IPS-20b (cell line): ENCODE data around the gene GCFC2.

ENCODE experiments used
- H3K27ac ChIP-seq: one replicate; pipeline ENCODE4 v1.5.1; 2013; ENCODE audit warnings: low read length
- H3K27me3 ChIP-seq: 2 replicates; pipeline ENCODE4 v1.6.1; 2013; ENCODE audit warnings: mild to moderate bottlenecking, low read length, inconsistent platforms; ENCODE audit not compliant: insufficient read depth
- H3K36me3 ChIP-seq: 2 replicates; pipeline ENCODE4 v1.6.1; 2013; ENCODE audit warnings: low read depth, mild to moderate bottlenecking, inconsistent platforms, low read length, moderate library complexity; ENCODE audit not compliant: insufficient read depth
- H3K4me1 ChIP-seq: 2 replicates; pipeline ENCODE4 v1.6.1; 2013; ENCODE audit warnings: mild to moderate bottlenecking, control low read depth, inconsistent platforms, low read length, moderate library complexity; ENCODE audit not compliant: insufficient read depth
- H3K4me3 ChIP-seq: 2 replicates; pipeline ENCODE4 v1.5.1; 2013; ENCODE audit warnings: mild to moderate bottlenecking, low read length, inconsistent platforms
- H3K9ac ChIP-seq: 2 replicates; pipeline ENCODE4 v1.6.1; 2013; ENCODE audit warnings: low read depth, mild to moderate bottlenecking, inconsistent platforms, low read length, moderate library complexity
- H3K9me3 ChIP-seq: 2 replicates; pipeline ENCODE4 v1.6.1; 2013; ENCODE audit warnings: mild to moderate bottlenecking, low read depth, low read length, inconsistent platforms; ENCODE audit not compliant: insufficient read depth

GCFC2 gene

GRCh38 chr2:75710577-75711253, at the start of gene GCFC2:
GCFC2 (minus strand) TSS chr2:75710915; CDS start chr2:75710855, 60 bp downstream.
- Histone ChIP-seq H3K4me1 (peaks cover 4% of the 10 kb centered on the region; the same call in 1 of the 2 replicates), H3K27ac (peak within 1 kb of the TSS; percentile 70), H3K27me3 (no peaks in the 10 kb centered on the region), H3K4me3 (peak within 1 kb of the TSS; percentile 83), H3K9me3 (no peaks in the 10 kb centered on the region), H3K9ac (peak within 1 kb of the TSS; percentile 84), H3K36me3 (peaks cover 10% of the 10 kb centered on the region)

GRCh38 chr2:75752828-75753227, 42.1 kb upstream of the GCFC2 start:
- Histone ChIP-seq H3K4me3 (no peak overlapping the region), H3K9ac (no peak overlapping the region), H3K4me1 (peaks cover 9% of the 10 kb centered on the region; the same call in 1 of the 2 replicates), H3K9me3 (no peaks in the 10 kb centered on the region), H3K27me3 (no peaks in the 10 kb centered on the region), H3K27ac (no peak overlapping the region), H3K36me3 (no peaks in the 10 kb centered on the region)

- Histone ChIP-seq H3K27me3 (no peaks in the 10 kb centered on the region), H3K9ac (no peak overlapping the region), H3K9me3 (no peaks in the 10 kb centered on the region), H3K4me3 (no peak overlapping the region), H3K4me1 (peaks cover 9% of the 10 kb centered on the region; the same call in 1 of the 2 replicates), H3K27ac (no peak overlapping the region), H3K36me3 (no peaks in the 10 kb centered on the region)
Observed at GRCh38 chr2:75751824-75752468, 41.2 kb upstream of the GCFC2 start.

- Histone ChIP-seq H3K36me3 (no peaks in the 10 kb centered on the region), H3K9me3 (no peaks in the 10 kb centered on the region), H3K4me1 (peaks cover 9% of the 10 kb centered on the region; the same call in 1 of the 2 replicates), H3K27ac (no peak overlapping the region), H3K4me3 (no peak overlapping the region), H3K27me3 (no peaks in the 10 kb centered on the region), H3K9ac (no peak overlapping the region)
Observed at GRCh38 chr2:75751360-75751759, 40.6 kb upstream of the GCFC2 start.

GRCh38 chr2:75737961-75738360, 27.2 kb upstream of the GCFC2 start:
- no peak overlapping the region for H3K27ac ChIP-seq
- no peak overlapping the region for H3K4me3 ChIP-seq
- H3K36me3 ChIP-seq, result no peaks in the 10 kb centered on the region
- H3K9ac ChIP-seq, result no peak overlapping the region
- no peaks in the 10 kb centered on the region for H3K4me1 ChIP-seq
- H3K27me3 ChIP-seq, result no peaks in the 10 kb centered on the region
- H3K9me3 ChIP-seq, result peaks cover 8% of the 10 kb centered on the region

GRCh38 chr2:75736276-75736675, 25.6 kb upstream of the GCFC2 start:
- H3K9me3 ChIP-seq, result no peaks in the 10 kb centered on the region
- H3K27me3 ChIP-seq, result no peaks in the 10 kb centered on the region
- H3K9ac ChIP-seq, result no peak overlapping the region
- no peak overlapping the region for H3K27ac ChIP-seq
- no peak overlapping the region for H3K4me3 ChIP-seq
- H3K36me3 ChIP-seq, result no peaks in the 10 kb centered on the region
- H3K4me1 ChIP-seq, result no peaks in the 10 kb centered on the region

GRCh38 chr2:75729861-75730260, 19.1 kb upstream of the GCFC2 start:
- no peak overlapping the region for H3K4me3 ChIP-seq
- no peak overlapping the region for H3K9ac ChIP-seq
- no peak overlapping the region for H3K27ac ChIP-seq
- H3K9me3 ChIP-seq, result no peaks in the 10 kb centered on the region
- no peaks in the 10 kb centered on the region for H3K36me3 ChIP-seq
- no peaks in the 10 kb centered on the region for H3K27me3 ChIP-seq
- H3K4me1 ChIP-seq, result no peaks in the 10 kb centered on the region

GRCh38 chr2:75728614-75729419, 18.1 kb upstream of the GCFC2 start:
- Histone ChIP-seq H3K36me3 (no peaks in the 10 kb centered on the region), H3K4me1 (no peaks in the 10 kb centered on the region), H3K4me3 (no peak overlapping the region), H3K9ac (no peak overlapping the region), H3K27ac (no peak overlapping the region), H3K27me3 (no peaks in the 10 kb centered on the region), H3K9me3 (no peaks in the 10 kb centered on the region)

- Histone ChIP-seq H3K9ac (no peak overlapping the region), H3K36me3 (no peaks in the 10 kb centered on the region)
Observed at GRCh38 chr2:75722687-75723086, 12.0 kb upstream of the GCFC2 start.

GRCh38 chr2:75720525-75720924, 9.8 kb upstream of the GCFC2 start:
- Histone ChIP-seq H3K27ac (no peak overlapping the region), H3K4me3 (no peak overlapping the region), H3K27me3 (no peaks in the 10 kb centered on the region), H3K9ac (no peak overlapping the region), H3K9me3 (0 out of 2 replicates have a peak, but pooled peaks cover 4% of the 10 kb centered on the region), H3K36me3 (no peaks in the 10 kb centered on the region), H3K4me1 (no peaks in the 10 kb centered on the region)

More at GRCh38 chr2:75722687-75723086, 12.0 kb upstream of the GCFC2 start:
- Histone ChIP-seq H3K4me3 (no peak overlapping the region), H3K4me1 (no peaks in the 10 kb centered on the region), H3K9me3 (0 out of 2 replicates have a peak, but pooled peaks cover 4% of the 10 kb centered on the region), H3K27ac (no peak overlapping the region), H3K27me3 (no peaks in the 10 kb centered on the region)

- 0 out of 2 replicates have a peak, but pooled peaks cover 4% of the 10 kb centered on the region for H3K9me3 ChIP-seq
- no peak overlapping the region for H3K4me3 ChIP-seq
- no peaks in the 10 kb centered on the region for H3K4me1 ChIP-seq
- no peaks in the 10 kb centered on the region for H3K36me3 ChIP-seq
- no peak overlapping the region for H3K9ac ChIP-seq
- H3K27me3 ChIP-seq, result no peaks in the 10 kb centered on the region
- H3K27ac ChIP-seq, result no peak overlapping the region
Observed at GRCh38 chr2:75719616-75720015, 8.9 kb upstream of the GCFC2 start.
